C1 segment of cervical spinal cord (tissue), 14 donors: ENCODE measurements around the gene LHX1.
A peak's percentile ranks its signal among the peaks of the same experiment; 100 is the strongest.

Experiments used
- DNase-seq, 14 donors: peaks; one replicate each; lab custom pipeline; 2025; lab: John Stamatoyannopoulos, UW

Gene LHX1

DNA sequence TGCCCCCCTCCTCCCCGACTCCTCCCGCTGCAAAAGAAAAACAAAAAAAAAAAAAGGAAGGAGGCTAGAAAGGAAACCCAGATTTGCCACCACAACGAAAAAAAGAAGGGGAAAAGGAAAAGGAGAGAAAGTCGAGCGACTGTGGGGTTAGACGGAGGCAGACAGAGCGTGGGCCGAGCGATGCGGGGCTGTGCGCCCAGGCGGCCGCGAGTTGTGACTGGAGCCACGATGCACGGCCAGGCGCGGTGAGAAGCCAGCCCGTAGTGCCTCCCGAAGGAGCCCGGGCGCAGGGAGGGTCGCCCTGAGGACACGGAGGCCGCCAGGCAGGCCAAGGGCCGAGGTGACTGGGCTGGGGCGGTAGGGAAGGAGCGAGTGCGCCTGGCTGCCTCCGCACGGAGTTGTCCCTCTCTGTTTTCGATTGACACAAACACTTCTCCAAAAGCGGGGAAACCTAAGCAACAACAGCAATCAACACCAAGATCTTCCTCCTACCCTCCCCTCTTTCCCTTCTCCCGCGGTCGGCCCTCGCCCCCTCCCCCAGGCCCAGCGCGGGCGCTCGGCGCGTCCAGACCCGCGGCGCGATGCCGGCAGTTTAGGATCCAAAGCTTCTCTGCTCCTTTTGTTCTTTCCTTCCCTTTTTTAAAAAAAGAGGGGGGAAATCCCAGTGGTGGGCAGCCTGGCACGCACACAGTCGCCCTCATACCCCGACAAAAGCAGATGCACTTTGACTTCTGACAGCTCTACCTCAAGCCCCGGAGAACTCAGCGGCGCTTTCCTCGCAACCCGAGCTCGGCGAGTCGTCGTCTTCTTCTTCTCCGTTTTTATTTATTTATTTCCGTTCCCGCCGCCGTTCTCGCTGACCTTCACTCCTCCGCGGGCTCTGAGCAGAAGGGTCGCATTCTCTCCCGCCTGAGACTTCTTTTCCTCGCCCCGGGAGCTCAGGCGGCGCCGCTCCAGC, at the start of gene LHX1:
LHX1 (plus strand) TSS at position 475 of the 958 bp plus-strand sequence. CDS start 723 bp downstream, outside the sequence.
- no peak for DNase-seq

GRCh38 chr17:36888236-36888951, 48.9 kb upstream of the LHX1 start:
- DNase-seq, result no peak

DNA sequence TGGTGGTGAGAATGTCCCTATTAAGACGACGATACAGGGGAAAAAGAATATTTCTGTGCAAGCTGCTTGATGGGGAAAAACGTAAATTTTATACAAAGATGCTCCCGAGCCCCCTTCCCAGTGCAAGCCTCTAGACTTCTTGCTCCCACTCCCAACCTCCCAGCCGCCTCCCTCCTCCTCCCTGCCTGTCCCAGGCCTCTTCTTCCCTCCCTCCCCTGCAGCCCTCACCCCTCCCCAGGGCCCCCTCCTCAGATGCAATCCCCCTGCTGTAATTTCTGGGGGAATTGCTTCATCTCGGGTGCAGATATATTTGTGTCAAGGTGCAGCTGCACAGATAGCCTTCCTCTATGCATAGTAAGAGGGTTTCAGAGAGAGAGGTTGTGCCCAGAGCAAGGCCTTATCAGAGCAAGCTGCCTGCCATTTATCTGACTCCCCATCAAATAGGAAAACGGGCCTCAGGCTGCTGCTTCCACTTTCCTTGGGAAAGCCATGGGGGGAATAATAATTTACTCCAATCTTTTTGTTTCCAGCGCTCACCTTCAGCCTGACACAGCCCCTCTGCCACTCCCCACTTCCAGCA, 47.4 kb upstream of the LHX1 start:
- DNase-seq, result no peak

DNA sequence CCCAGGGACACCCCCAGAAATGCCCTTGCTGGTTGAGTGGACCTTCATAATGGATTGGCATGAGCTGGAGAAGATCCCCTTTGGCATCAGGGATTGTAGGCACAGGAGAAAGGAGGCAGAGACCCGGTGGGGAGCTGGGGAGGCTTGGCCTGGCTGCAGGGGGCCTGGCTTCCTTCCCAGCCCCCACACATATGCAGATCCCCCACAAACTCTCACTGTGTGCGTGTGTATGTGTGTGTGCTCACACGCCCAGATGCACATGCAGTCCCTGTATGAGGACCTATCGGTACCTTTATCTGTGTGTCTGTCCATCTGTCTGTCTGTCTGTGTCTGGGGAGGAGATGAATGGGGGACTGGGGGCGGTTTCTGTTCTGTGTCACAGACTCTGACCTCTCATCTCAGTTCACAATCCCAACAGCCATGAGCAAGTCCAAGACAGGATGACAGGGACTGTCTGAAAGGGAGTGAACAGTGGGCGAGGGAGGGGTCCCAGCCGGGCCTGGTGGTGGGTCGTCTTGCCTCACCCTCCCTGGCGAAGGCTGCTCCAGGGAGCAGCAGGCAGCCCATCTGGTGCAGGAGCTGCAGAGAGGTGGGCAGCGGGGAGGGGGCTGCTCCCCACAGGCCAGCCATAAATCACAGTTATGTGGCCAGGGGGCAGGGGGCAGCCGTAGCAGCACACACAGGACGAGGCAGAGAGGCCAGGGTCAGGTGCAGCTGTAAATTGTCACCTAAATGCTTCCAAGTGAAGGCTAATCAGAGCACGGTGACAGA, 46.7 kb upstream of the LHX1 start:
- DNase-seq, result no peak

DNA sequence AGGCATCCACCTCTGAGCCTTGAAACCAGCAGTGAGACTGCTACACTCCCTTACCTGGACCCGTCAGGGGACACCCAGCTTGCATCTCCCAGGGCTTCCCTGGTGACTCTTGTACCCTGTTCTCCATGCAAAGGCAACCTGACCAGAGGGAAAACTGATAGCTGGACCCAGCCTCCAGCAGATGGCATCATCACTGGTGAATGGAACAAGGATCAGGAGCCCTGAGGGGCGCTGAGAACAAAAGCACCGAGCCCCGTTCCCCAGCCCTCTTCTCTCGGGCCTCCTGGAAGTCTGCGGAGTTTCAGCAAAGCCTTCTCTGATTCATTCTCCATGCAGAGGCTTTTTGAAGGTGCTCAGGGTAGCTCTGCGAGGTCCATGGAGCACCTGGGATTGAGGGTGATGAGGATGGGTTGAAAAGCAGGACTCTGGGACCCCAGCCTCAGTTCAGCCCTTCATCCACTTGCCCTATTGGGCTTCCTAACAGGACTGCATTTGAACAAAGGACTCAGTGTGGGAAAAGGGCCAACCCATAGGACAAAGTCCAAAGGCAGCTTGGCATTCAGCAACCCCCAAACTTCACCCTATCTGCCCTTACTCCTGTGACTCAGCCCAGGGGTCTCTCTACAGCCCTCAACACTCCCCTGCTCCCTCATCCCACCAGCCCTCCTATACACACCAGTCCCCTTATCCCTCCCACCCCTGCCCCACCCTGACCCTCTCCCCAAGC, 45.0 kb upstream of the LHX1 start:
- DNase-seq, result peak in 2 of 14 donors; percentile 1 to 48

- DNase-seq, result no peak
These were observed 43.1 kb upstream of the LHX1 start for GRCh38 chr17:36894177-36894576.

DNA sequence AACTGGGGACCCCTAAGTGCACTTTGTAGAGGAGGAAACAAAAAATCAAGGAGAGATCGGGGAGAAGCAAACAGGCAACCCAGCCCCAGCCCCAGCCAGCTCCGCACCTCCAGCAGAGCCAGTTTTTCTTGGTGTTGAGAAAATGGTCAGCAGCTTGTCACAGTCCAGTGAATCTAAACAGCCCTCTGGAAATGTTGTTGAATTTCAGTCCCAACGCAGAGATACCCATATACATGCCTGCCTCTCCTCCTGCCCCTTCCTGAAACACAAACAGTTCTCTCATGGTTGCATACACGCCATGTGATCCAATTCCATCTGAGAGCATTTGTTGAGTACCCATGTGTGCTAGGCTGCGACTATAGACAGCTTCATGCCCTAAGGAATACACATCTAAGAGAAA, 42.4 kb upstream of the LHX1 start:
- no peak for DNase-seq

DNA sequence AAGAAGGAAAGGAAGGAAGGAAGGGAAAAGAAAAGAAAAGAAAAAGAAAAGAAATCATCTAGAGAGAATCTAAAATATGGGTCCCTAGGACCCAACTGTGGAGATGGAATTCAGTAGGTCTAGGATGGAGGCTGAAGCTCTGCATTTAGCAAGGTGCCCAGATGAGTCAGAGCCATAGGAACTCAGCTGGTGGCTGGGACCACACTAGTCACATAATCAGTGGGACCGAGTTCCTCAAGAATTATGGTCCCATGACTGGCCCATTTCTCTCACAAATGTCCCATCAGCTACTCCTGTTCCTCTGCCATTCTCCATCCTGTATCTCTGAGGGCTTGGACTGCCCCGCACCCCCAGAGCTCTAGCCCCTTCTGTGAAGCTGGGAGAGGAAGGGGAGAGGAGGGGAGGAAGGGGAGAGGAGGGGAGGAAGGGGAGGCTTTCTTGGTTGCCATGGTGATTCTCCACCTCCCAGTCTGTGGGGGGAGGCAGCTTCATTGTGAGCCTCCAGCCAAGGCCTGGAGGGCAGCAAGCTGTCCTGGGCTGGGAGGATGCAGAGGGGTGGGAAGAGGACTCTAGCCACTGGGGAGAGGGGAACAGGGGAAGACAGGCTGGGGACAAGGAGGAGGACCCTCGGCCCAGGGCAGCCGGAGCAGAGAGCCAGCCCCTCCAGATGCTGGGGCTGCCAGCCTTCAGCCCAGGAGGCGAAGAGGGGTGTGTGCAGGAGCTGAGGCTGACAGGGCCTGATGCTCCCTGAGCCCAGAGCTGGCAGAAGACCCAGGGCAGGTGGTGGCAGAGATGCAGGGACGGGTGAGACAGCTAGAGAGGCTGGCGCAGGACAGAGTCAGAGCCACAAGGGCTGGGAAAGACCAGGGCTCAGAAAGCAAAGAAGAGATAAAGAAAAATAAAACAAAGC, 37.8 kb upstream of the LHX1 start:
- DNase-seq, result peak in 3 of 14 donors; percentile 34 to 97 (median 38)

DNA sequence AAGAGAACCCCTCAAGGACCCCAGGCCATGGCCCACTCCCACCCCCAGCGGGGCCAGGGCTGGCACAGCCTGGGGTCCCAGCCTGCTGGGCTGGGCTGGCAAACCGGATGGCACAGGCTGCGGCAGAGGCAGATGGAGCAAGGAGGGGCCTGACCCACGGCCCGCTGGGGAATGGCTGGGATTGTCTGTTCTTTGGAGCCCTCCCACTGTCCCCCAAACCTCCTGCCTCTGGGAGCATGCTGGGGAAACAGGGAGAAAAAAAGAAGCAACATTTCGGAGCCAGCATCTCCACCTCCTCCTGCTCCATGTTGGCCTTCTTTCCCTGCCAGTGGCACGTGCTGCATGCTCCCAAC, 37.1 kb upstream of the LHX1 start:
- DNase-seq, result peak in 3 of 14 donors; percentile 34 to 96 (median 38)

- DNase-seq, result no peak
These were observed 35.8 kb upstream of the LHX1 start for GRCh38 chr17:36901506-36901905.

GRCh38 chr17:36907407-36907806, 29.9 kb upstream of the LHX1 start:
- DNase-seq, result no peak

DNA sequence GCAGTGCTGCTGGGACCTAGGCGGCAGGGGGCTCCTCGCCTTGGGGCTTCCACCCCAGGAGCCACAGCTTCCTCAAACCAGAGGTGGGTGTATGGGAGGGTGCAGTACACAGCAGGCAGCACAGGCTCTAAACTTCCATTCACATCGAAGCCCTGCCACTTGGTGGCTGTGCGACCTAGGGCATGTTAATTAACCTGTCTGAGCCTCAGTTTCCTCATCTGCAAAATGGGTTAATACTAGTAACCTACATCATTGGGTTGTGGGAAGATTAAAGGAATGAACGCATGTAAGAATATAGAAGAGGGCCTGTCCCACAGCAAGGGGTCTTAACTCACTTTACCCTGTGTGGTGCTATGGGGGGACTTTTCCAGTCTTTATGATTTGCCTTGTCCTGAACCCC, 26.8 kb upstream of the LHX1 start:
- DNase-seq, result no peak

GRCh38 chr17:36911001-36911400, 26.3 kb upstream of the LHX1 start:
- DNase-seq, result no peak

DNA sequence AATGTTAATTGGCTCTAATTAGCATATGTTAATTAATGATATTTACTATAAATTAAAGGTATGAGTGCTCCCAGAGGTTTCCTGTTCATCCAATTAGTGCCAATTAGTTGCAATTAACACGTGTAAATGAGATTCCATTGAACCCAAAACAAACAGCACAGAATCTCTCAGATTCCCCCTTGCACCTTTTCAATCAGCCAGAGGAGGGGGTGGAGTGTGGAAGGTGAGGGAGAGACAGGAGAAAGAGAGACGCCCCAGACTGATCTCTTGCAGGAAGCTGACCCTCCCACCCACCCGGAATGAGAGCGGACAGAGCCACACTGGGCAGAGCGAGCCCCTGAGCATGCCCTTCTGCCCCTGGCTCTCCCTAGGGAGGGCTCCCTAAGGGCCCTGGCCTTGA, 24.1 kb upstream of the LHX1 start:
- DNase-seq, result no peak

- no peak for DNase-seq
These were observed 19.0 kb upstream of the LHX1 start for GRCh38 chr17:36918211-36918691.

GRCh38 chr17:36919407-36919968, 17.8 kb upstream of the LHX1 start:
- DNase-seq, result no peak

DNA sequence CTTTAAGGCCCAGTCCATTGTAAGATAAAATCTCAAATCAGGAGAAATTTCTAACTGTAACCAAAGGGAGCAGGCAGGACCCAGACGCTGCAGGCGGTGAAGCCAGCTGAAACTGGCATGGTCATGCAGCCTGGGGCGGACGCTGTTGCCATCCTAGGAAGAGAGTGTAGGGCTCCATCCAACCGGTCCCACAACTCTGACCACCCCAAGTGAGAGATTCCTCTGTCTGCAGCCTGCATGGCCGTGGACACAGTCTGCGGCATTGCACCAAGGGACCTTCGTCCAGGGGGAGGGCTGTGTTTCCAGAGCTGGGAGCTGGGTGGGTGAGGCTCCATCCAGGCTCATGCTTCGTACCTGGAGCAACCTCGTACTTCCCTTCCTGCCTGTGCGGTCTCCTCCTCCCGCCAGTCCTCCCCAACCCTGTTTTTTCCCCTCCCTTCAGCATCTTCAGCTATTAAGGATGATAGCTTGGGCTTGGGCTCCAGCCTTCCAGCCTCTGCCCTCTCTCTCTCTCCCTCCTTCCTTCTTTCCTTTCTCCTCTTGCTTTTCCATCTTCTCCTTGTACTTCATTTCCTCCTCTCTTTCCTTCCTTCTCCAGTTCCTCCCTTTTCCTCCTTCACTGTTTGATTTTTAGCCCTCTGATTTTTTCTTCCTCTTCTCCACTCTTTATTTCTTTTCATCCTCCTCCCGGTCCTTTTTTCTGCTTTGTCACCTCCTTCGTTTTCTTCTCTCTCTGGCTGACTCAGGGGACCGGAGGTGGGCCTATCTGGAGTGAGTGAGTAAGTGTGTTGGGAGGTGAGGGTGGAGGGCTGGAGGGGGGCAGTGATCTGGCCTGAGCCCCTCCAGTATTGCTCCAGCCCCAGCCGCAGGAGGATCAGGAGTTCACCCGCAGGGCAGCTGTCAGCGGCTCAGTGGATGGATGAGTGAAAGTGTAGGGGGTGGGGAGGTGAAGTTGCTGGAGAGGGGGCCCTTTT, 17.0 kb upstream of the LHX1 start:
- DNase-seq, result no peak
